HFF-Myc (cell line): ENCODE results near the gene GRAMD2B.

Source experiments
- DNase-seq: peaks from one replicate; pipeline ENCODE4 v3.0.0-alpha.2; 2011; ENCODE audit warnings: low read depth; ENCODE audit errors: extremely low read depth
- H3K4me3 ChIP-seq: replicated peaks from 2 replicates; pipeline ENCODE4 v1.5.1; 2011; ENCODE audit warnings: low read depth, mild to moderate bottlenecking, control low read depth, low read length
- CTCF ChIP-seq: IDR thresholded peaks from 2 replicates; pipeline ENCODE4 v1.5.1; 2012; ENCODE audit warnings: mild to moderate bottlenecking, low read depth, low read length, control low read depth; ENCODE audit errors: missing control alignments

The GRAMD2B gene

GRCh38 chr5:126471247-126471646 lies 48.0 kb downstream of the GRAMD2B start:
- no peak for TF ChIP-seq CTCF

GRCh38 chr5:126471875-126472537 lies 48.8 kb downstream of the GRAMD2B start:
- no peak for TF ChIP-seq CTCF
- no peak overlapping the region for H3K4me3 ChIP-seq
- peak; percentile 37 for DNase-seq

More at GRCh38 chr5:126471247-126471646, 48.0 kb downstream of the GRAMD2B start:
- no peak for DNase-seq
- no peak overlapping the region for H3K4me3 ChIP-seq

GRCh38 chr5:126472538-126472889 lies 49.3 kb downstream of the GRAMD2B start:
- DNase-seq = no peak
- no peak for TF ChIP-seq CTCF
- no peak overlapping the region for H3K4me3 ChIP-seq

- DNase-seq = no peak
- no peak for TF ChIP-seq CTCF
These were observed 54.3 kb downstream of the GRAMD2B start for GRCh38 chr5:126477294-126478117.

GRCh38 chr5:126479810-126480209 lies 56.6 kb downstream of the GRAMD2B start:
- H3K4me3 ChIP-seq = no peak overlapping the region
- DNase-seq = no peak
- no peak for TF ChIP-seq CTCF

More at GRCh38 chr5:126477294-126478117, 54.3 kb downstream of the GRAMD2B start:
- no peak overlapping the region for H3K4me3 ChIP-seq

GRCh38 chr5:126480824-126481223 lies 57.6 kb downstream of the GRAMD2B start:
- H3K4me3 ChIP-seq = no peak overlapping the region
- no peak for TF ChIP-seq CTCF
- DNase-seq = no peak
